Colonic mucosa (tissue), 4 donors: Measurements from ENCODE around the gene DYNLT4. TPM values are rescaled to one million over a fixed set of nuclear protein-coding genes. Genes with fewer than 3 reads are reported as not detected.

Experiments
- DNase-seq: peaks from one replicate; pipeline ENCODE4 v3.0.0-alpha.2; 2020
- H3K27ac ChIP-seq: fragments of 200-600 bp; one replicate; pipeline ENCODE4 v1.8.0; 2021
- H3K27me3 ChIP-seq: fragments of 200-600 bp; one replicate; pipeline ENCODE4 v1.8.0; 2021
- H3K36me3 ChIP-seq: fragments of 200-600 bp; one replicate; pipeline ENCODE4 v1.8.0; 2021
- H3K4me1 ChIP-seq: fragments of 200-600 bp; one replicate; pipeline ENCODE4 v1.8.0; 2021; ENCODE audit warnings: mild to moderate bottlenecking
- H3K4me3 ChIP-seq: fragments of 200-600 bp; one replicate; pipeline ENCODE4 v1.8.0; 2021
- H3K9ac ChIP-seq, 2 donors: one replicate each; pipeline ENCODE4 v1.7.0; 2013; ENCODE audit warnings: control low read depth in 2 of 2, low read depth in 2 of 2, low read length in 2 of 2
- H3K9me3 ChIP-seq: fragments of 200-600 bp; one replicate; pipeline ENCODE4 v1.8.0; 2021
- CTCF ChIP-seq: fragments of 200-600 bp; IDR thresholded peaks from one replicate; pipeline ENCODE4 v1.8.0; 2022; ENCODE audit warnings: antibody characterized with exemption, mild to moderate bottlenecking
- intact Hi-C: fragments of 100-400 bp; cut with DNase I; formaldehyde crosslinking; loops from one replicate; pipeline ENCODE4 v1.14.1; 2022
- total RNA-seq, 2 donors: library from RNA; stranded (reverse); fragmentation: NEBNext Ultra II Directional in 1 of 2; extraction: Animal tissue kit (Norgen Biotek cat#: 25700) in 1 of 2; gene quantifications; one replicate each; pipeline ENCODE4 v1.2.1, GENCODE V29; 2021
- donor health status: healthy.
- donor health status: DM: no; HTN: no; CAD: no.
- donor health status: DM: no; HTN: no; CAD: no.

Gene DYNLT4
- total RNA-seq, 2 donors from 2014 or later: 0.35 to 0.56 TPM

GRCh38 chr1:44806025-44806703 is 987 bp downstream of the DYNLT4 start:
- Histone ChIP-seq H3K36me3 (peaks cover 13% of the 10 kb centered on the region), H3K27ac (peak overlapping the region; percentile 94), H3K9me3 (no peaks in the 10 kb centered on the region), H3K4me3 (no peak overlapping the region), H3K27me3 (no peaks in the 10 kb centered on the region), H3K9ac (peak overlapping the region; percentile 46 to 84), H3K4me1 (peaks cover 36% of the 10 kb centered on the region)
- DNase-seq: no peak
- intact Hi-C loops: no loop called here
- no peak for TF ChIP-seq CTCF

GRCh38 chr1:44805311-44806024 is 1.7 kb downstream of the DYNLT4 start:
- intact Hi-C loops: no loop called here
- H3K9ac ChIP-seq: no peak overlapping the region

GRCh38 chr1:44803312-44804095 is 3.6 kb downstream of the DYNLT4 start:
- intact Hi-C loops: no loop called here
- peaks cover 26% of the 10 kb centered on the region for H3K4me1 ChIP-seq
- no peak for DNase-seq
- H3K9ac ChIP-seq: peak overlapping the region in 1 of 2 donors; percentile 38
- no peaks in the 10 kb centered on the region for H3K27me3 ChIP-seq
- TF ChIP-seq CTCF: no peak
- peaks cover 13% of the 10 kb centered on the region for H3K36me3 ChIP-seq
- H3K4me3 ChIP-seq: no peak overlapping the region
- H3K9me3 ChIP-seq: no peaks in the 10 kb centered on the region
- H3K27ac ChIP-seq: no peak overlapping the region

More at GRCh38 chr1:44805311-44806024, 1.7 kb downstream of the DYNLT4 start:
- H3K4me1 ChIP-seq: peaks cover 36% of the 10 kb centered on the region
- no peak overlapping the region for H3K27ac ChIP-seq
- no peaks in the 10 kb centered on the region for H3K27me3 ChIP-seq
- peaks cover 13% of the 10 kb centered on the region for H3K36me3 ChIP-seq
- no peak for DNase-seq
- H3K9me3 ChIP-seq: no peaks in the 10 kb centered on the region
- no peak for TF ChIP-seq CTCF
- H3K4me3 ChIP-seq: no peak overlapping the region

GRCh38 chr1:44803062-44803311 is 4.2 kb downstream of the DYNLT4 start:
- H3K27me3 ChIP-seq: no peaks in the 10 kb centered on the region
- peak overlapping the region in 1 of 2 donors; percentile 38 for H3K9ac ChIP-seq
- peaks cover 13% of the 10 kb centered on the region for H3K36me3 ChIP-seq
- intact Hi-C loops: no loop called here
- peaks cover 21% of the 10 kb centered on the region for H3K4me1 ChIP-seq
- DNase-seq: no peak
- TF ChIP-seq CTCF: no peak
- no peaks in the 10 kb centered on the region for H3K9me3 ChIP-seq
- H3K4me3 ChIP-seq: no peak overlapping the region
- no peak overlapping the region for H3K27ac ChIP-seq

GRCh38 chr1:44802306-44803061 is 4.7 kb downstream of the DYNLT4 start:
- intact Hi-C loops: no loop called here
- TF ChIP-seq CTCF: no peak
- peaks cover 16% of the 10 kb centered on the region for H3K4me1 ChIP-seq
- no peak overlapping the region for H3K27ac ChIP-seq
- H3K9me3 ChIP-seq: no peaks in the 10 kb centered on the region
- no peaks in the 10 kb centered on the region for H3K27me3 ChIP-seq
- DNase-seq: no peak
- H3K9ac ChIP-seq: peak overlapping the region; percentile 16 to 38
- no peak overlapping the region for H3K4me3 ChIP-seq
- peaks cover 13% of the 10 kb centered on the region for H3K36me3 ChIP-seq
